Right ventricle myocardium superior (tissue), 1 donor: ENCODE results near the gene CFAP300. TPM values are rescaled to one million over a fixed set of nuclear protein-coding genes. Genes with fewer than 3 reads are reported as not detected.

ENCODE experiments used
- ATAC-seq: fragments of 200-7000 bp; cut with Tn5 transposase; one replicate; pipeline ENCODE4 v1.9.1; 2020; ENCODE audit warnings: mild to moderate bottlenecking; ENCODE audit not compliant: poor library complexity
- DNase-seq: peaks from one replicate; pipeline ENCODE4 v3.0.0-alpha.2; 2020
- intact Hi-C: fragments of 100-400 bp; cut with DNase I; formaldehyde crosslinking; loops from one replicate; pipeline ENCODE4 v1.11.2; 2022
- total RNA-seq: library from RNA; stranded (reverse); fragmentation: NEBNext Ultra II Directional; extraction: Animal tissue kit (Norgen Biotek cat#: 25700); gene quantifications from one replicate; pipeline ENCODE4 v1.2.1, GENCODE V29; 2021
- donor health status: DM: no; HTN: yes; CAD: no; lungs with severe emphysema.

CFAP300 gene
- total RNA-seq, 1 donor from 2014 or later: 0.38 TPM

GRCh38 chr11:102116453-102117205 is 69.4 kb downstream of the CFAP300 start:
- no peak for ATAC-seq
- intact Hi-C loops: loop anchor here (10.0 kb wide), 1 partner anchor 98 kb away; no protein-coding TSS in a partner anchor

GRCh38 chr11:102117472-102118113 is 70.4 kb downstream of the CFAP300 start:
- intact Hi-C loops: loop anchor here (10.0 kb wide), 1 partner anchor 97 kb away; no protein-coding TSS in a partner anchor
- DNase-seq: no peak
- ATAC-seq: no peak

More at GRCh38 chr11:102116453-102117205, 69.4 kb downstream of the CFAP300 start:
- no peak for DNase-seq

- no peak for ATAC-seq
- intact Hi-C loops: loop anchor here (10.0 kb wide), 1 partner anchor 96 kb away; no protein-coding TSS in a partner anchor
- DNase-seq: no peak
These were observed 71.7 kb downstream of the CFAP300 start for GRCh38 chr11:102118937-102119336.

- intact Hi-C loops: loop anchor here (10.0 kb wide), 1 partner anchor 95 kb away; no protein-coding TSS in a partner anchor
- DNase-seq (no peak), ATAC-seq (no peak)
These were observed 72.8 kb downstream of the CFAP300 start for GRCh38 chr11:102119997-102120396.

GRCh38 chr11:102120437-102120973 is 73.3 kb downstream of the CFAP300 start:
- no peak for ATAC-seq
- intact Hi-C loops: no loop called here
- no peak for DNase-seq

- no peak for DNase-seq
- no peak for ATAC-seq
- intact Hi-C loops: no loop called here
These were observed 74.1 kb downstream of the CFAP300 start for GRCh38 chr11:102121329-102121728.

Other genes starting within 250 kb of the CFAP300 start
- 1.2 TPM for gene CEP126, start 132.4 kb upstream of the CFAP300 start, total RNA-seq
- gene ANGPTL5, start 130.9 kb upstream of the CFAP300 start, total RNA-seq: 1.9 TPM
- gene YAP1, start 63.0 kb downstream of the CFAP300 start, total RNA-seq: 73.8 TPM